HepG2 (cell line): Measurements from ENCODE around the gene ZSCAN21. TPM values are rescaled to one million over a fixed set of nuclear protein-coding genes. Genes with fewer than 3 reads are reported as not detected.
A peak's percentile ranks its signal among the peaks of the same experiment; 100 is the strongest.

Experiments
- BHLHE40 ChIP-seq: IDR thresholded peaks from 2 replicates; pipeline ENCODE4 v1.6.1; 2011; ENCODE audit warnings: low read length, improper control_type of control experiment
- CENPT ChIP-seq: sonication (generic); formaldehyde crosslinking; IDR thresholded peaks from 2 replicates; pipeline ENCODE4 v1.8.0; 2022; ENCODE audit warnings: low read depth, mild to moderate bottlenecking, moderate library complexity, missing genetic modification reagents
- GATAD2A ChIP-seq: IDR thresholded peaks from 2 replicates; pipeline ENCODE4 v1.6.1; 2016
- HOXA5 ChIP-seq: sonication (generic); formaldehyde crosslinking; IDR thresholded peaks from 2 replicates; pipeline ENCODE4 v1.4.0; 2020; ENCODE audit warnings: missing genetic modification reagents
- HOXD1 ChIP-seq: sonication (generic); formaldehyde crosslinking; IDR thresholded peaks from 2 replicates; pipeline ENCODE4 v1.5.0; 2020; ENCODE audit warnings: missing genetic modification reagents
- IKZF1 ChIP-seq: fragments of 450-650 bp; IDR thresholded peaks from 2 replicates; pipeline ENCODE4 v1.7.1; 2016
- ISX ChIP-seq: sonication (generic); formaldehyde crosslinking; conservative IDR thresholded peaks from 2 replicates; pipeline ENCODE4 v1.5.0; 2020; ENCODE audit warnings: missing genetic modification reagents
- MED1 ChIP-seq: sonication (generic); formaldehyde crosslinking; IDR thresholded peaks from 2 replicates; pipeline ENCODE4 v1.4.0; 2020; ENCODE audit warnings: missing genetic modification reagents
- NCOA1 ChIP-seq: sonication (generic); formaldehyde crosslinking; IDR thresholded peaks from 2 replicates; pipeline ENCODE4 v1.9.0; 2021; ENCODE audit warnings: missing genetic modification reagents
- PAX8 ChIP-seq: sonication (generic); formaldehyde crosslinking; IDR thresholded peaks from 2 replicates; pipeline ENCODE4 v1.8.0; 2022; ENCODE audit warnings: mild to moderate bottlenecking, missing genetic modification reagents, borderline replicate concordance
- PLRG1 ChIP-seq: fragments of 450-650 bp; conservative IDR thresholded peaks from 2 replicates; pipeline ENCODE4 v1.6.1; 2016
- SNAI1 ChIP-seq: sonication (generic); formaldehyde crosslinking; IDR thresholded peaks from 2 replicates; pipeline ENCODE4 v1.5.0; 2020; ENCODE audit warnings: mild to moderate bottlenecking, missing genetic modification reagents, borderline replicate concordance
- SYNCRIP ChIP-seq: fragments of 200-400 bp; formaldehyde crosslinking; IDR thresholded peaks from 2 replicates; pipeline ENCODE4 v1.6.1; 2018; ENCODE audit warnings: mild to moderate bottlenecking, low read depth, low read length; ENCODE audit not compliant: insufficient read depth
- ZFP91 ChIP-seq: sonication (generic); formaldehyde crosslinking; IDR thresholded peaks from 2 replicates; pipeline ENCODE4 v1.9.0; 2022; ENCODE audit warnings: missing genetic modification reagents, mild to moderate bottlenecking, borderline replicate concordance
- ZNF530 ChIP-seq: sonication (generic); formaldehyde crosslinking; IDR thresholded peaks from 2 replicates; pipeline ENCODE4 v1.5.0; 2020; ENCODE audit warnings: low read depth, mild to moderate bottlenecking, missing genetic modification reagents
- ZNF607 ChIP-seq: sonication (generic); formaldehyde crosslinking; IDR thresholded peaks from 2 replicates; pipeline ENCODE4 v1.5.1; 2020; ENCODE audit warnings: missing genetic modification reagents, mild to moderate bottlenecking, borderline replicate concordance
- ZNF619 ChIP-seq: sonication (generic); formaldehyde crosslinking; IDR thresholded peaks from 2 replicates; pipeline ENCODE4 v1.4.0; 2020; ENCODE audit warnings: mild to moderate bottlenecking, missing genetic modification reagents
- ZSCAN20 ChIP-seq: sonication (generic); formaldehyde crosslinking; IDR thresholded peaks from 2 replicates; pipeline ENCODE4 v1.4.0; 2020; ENCODE audit warnings: missing genetic modification reagents, mild to moderate bottlenecking, borderline replicate concordance
- polyA plus RNA-seq, 8 experiments: library from polyadenylated mRNA; depleted of rRNA in 3 of 8; stranded (reverse) in 7 of 8; unstranded in 1 of 8; fragments of >200 nt; fragmentation: Illumina TruSeq in 4 of 8; extraction: Trizol in 4 of 8; gene quantifications; 2 replicates each; pipeline versions ENCODE4 v1.2.1 to v1.2.3, GENCODE V29; 2011 to 2016; ENCODE audit warnings: low read depth in 4 of 8, missing spikeins in 1 of 8, mixed read lengths in 1 of 8; ENCODE audit not compliant: insufficient read depth in 1 of 8
- total RNA-seq, 5 experiments: library from RNA; depleted of rRNA; stranded (reverse); fragments of >200 nt; fragmentation: Illumina TruSeq; extraction: Trizol; gene quantifications; 2 replicates each; pipeline ENCODE4 v1.2.3, GENCODE V29; 2016; ENCODE audit warnings: low read depth in 1 of 5
- TF ChIP-seq, protein P1 (sequence below): sonication (generic); formaldehyde crosslinking; IDR thresholded peaks from 2 replicates; pipeline ENCODE4 v1.9.0; 2021; ENCODE audit warnings: mild to moderate bottlenecking, missing genetic modification reagents
- TF ChIP-seq, protein P2 (sequence below): sonication (generic); IDR thresholded peaks from 2 replicates; pipeline ENCODE4 v1.6.1; 2016; ENCODE audit warnings: low read depth, borderline replicate concordance
- TF ChIP-seq, protein P3 (sequence below): IDR thresholded peaks from 2 replicates; pipeline ENCODE4 v1.6.1; 2016; ENCODE audit warnings: missing genetic modification reagents, missing compliant biosample characterization

ZSCAN21 gene
- total and polyA plus RNA-seq, 2 of the 13 experiments (the other 11 are each of a cell fraction or from before 2014, with no cell fraction given): 7.0 to 10.0 TPM

- peak; percentile 68; the same call in 1 of the 2 replicates for TF ChIP-seq ZFP91
- TF ChIP-seq ZNF619: no peak
- peak; percentile 50; the same call in 1 of the 2 replicates for TF ChIP-seq HOXD1 (CRISPR knock-in tag)
- no peak for TF ChIP-seq PAX8 (CRISPR knock-in tag)
- 0 out of 2 replicates have a peak, but pooled peaks have one; percentile 34 for TF ChIP-seq ISX (CRISPR knock-in tag)
- no peak for TF ChIP-seq BHLHE40
- TF ChIP-seq, protein P1, sequence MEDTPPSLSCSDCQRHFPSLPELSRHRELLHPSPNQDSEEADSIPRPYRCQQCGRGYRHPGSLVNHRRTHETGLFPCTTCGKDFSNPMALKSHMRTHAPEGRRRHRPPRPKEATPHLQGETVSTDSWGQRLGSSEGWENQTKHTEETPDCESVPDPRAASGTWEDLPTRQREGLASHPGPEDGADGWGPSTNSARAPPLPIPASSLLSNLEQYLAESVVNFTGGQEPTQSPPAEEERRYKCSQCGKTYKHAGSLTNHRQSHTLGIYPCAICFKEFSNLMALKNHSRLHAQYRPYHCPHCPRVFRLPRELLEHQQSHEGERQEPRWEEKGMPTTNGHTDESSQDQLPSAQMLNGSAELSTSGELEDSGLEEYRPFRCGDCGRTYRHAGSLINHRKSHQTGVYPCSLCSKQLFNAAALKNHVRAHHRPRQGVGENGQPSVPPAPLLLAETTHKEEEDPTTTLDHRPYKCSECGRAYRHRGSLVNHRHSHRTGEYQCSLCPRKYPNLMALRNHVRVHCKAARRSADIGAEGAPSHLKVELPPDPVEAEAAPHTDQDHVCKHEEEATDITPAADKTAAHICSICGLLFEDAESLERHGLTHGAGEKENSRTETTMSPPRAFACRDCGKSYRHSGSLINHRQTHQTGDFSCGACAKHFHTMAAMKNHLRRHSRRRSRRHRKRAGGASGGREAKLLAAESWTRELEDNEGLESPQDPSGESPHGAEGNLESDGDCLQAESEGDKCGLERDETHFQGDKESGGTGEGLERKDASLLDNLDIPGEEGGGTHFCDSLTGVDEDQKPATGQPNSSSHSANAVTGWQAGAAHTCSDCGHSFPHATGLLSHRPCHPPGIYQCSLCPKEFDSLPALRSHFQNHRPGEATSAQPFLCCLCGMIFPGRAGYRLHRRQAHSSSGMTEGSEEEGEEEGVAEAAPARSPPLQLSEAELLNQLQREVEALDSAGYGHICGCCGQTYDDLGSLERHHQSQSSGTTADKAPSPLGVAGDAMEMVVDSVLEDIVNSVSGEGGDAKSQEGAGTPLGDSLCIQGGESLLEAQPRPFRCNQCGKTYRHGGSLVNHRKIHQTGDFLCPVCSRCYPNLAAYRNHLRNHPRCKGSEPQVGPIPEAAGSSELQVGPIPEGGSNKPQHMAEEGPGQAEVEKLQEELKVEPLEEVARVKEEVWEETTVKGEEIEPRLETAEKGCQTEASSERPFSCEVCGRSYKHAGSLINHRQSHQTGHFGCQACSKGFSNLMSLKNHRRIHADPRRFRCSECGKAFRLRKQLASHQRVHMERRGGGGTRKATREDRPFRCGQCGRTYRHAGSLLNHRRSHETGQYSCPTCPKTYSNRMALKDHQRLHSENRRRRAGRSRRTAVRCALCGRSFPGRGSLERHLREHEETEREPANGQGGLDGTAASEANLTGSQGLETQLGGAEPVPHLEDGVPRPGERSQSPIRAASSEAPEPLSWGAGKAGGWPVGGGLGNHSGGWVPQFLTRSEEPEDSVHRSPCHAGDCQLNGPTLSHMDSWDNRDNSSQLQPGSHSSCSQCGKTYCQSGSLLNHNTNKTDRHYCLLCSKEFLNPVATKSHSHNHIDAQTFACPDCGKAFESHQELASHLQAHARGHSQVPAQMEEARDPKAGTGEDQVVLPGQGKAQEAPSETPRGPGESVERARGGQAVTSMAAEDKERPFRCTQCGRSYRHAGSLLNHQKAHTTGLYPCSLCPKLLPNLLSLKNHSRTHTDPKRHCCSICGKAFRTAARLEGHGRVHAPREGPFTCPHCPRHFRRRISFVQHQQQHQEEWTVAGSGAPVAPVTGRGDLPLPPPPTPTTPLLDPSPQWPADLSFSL (CRISPR knock-in tag): no peak
- no peak for TF ChIP-seq NCOA1 (CRISPR knock-in tag)
- TF ChIP-seq IKZF1: no peak
- TF ChIP-seq, protein P2, sequence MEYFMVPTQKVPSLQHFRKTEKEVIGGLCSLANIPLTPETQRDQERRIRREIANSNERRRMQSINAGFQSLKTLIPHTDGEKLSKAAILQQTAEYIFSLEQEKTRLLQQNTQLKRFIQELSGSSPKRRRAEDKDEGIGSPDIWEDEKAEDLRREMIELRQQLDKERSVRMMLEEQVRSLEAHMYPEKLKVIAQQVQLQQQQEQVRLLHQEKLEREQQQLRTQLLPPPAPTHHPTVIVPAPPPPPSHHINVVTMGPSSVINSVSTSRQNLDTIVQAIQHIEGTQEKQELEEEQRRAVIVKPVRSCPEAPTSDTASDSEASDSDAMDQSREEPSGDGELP: peak; percentile 96
- peak; percentile 59; the same call in 1 of the 2 replicates for TF ChIP-seq MED1 (CRISPR knock-in tag)
- TF ChIP-seq CENPT (CRISPR knock-in tag): no peak
- TF ChIP-seq PLRG1: no peak
- TF ChIP-seq SYNCRIP: no peak
- no peak for TF ChIP-seq ZNF607
- 0 out of 2 replicates have a peak, but pooled peaks have one; percentile 39 for TF ChIP-seq ZSCAN20 (CRISPR knock-in tag)
- no peak for TF ChIP-seq ZNF530
- 0 out of 2 replicates have a peak, but pooled peaks have one; percentile 33 for TF ChIP-seq SNAI1 (CRISPR knock-in tag)
- peak; percentile 69; the same call in 1 of the 2 replicates for TF ChIP-seq HOXA5
- peak; percentile 50 for TF ChIP-seq GATAD2A
- TF ChIP-seq, protein P3, sequence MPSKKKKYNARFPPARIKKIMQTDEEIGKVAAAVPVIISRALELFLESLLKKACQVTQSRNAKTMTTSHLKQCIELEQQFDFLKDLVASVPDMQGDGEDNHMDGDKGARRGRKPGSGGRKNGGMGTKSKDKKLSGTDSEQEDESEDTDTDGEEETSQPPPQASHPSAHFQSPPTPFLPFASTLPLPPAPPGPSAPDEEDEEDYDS (CRISPR knock-in tag): no peak; the same call in none of the 2 replicates
These were observed at the start of gene ZSCAN21 (continued) for GRCh38 chr7:100049441-100050291.
